ENCODE results near the gene ATP11A.

GRCh38 chr13:112652512-112653070, 37.2 kb upstream of the ATP11A start:
- TF ChIP-seq CTCF (IDR thresholded peaks at IDR 0.05) = no peak
- no peak for TF ChIP-seq POLR2A (IDR thresholded peaks at IDR 0.05)

Data from thyroid gland (tissue), 4 donors.